IMR-90 (cell line): ENCODE measurements around the gene CASP8AP2. TPM values are rescaled to one million over a fixed set of nuclear protein-coding genes. Genes with fewer than 3 reads are reported as not detected.

Experiments
- ATAC-seq: fragments of 200-7000 bp; cut with Tn5 transposase; 2 replicates; pipeline ENCODE4 v1.9.1; 2020; ENCODE audit warnings: low read depth, mild to moderate bottlenecking, moderate library complexity
- BruUV-seq: library from RNA; stranded (reverse); fragments of 400-500 nt; replicated peaks from 2 replicates; lab custom pipeline; 2021; lab: Mats Ljungman, UMichigan
- CTCF ChIA-PET: fragments of 300-600 bp; formaldehyde crosslinking; extraction: SDS; loops from one replicate; lab custom pipeline; 2021; ENCODE audit warnings: antibody characterized with exemption; lab: Yijun Ruan, JAX
- POLR2A ChIA-PET: fragments of 300-600 bp; sonication (Branson Sonifier 250); formaldehyde crosslinking; loops from one replicate; lab custom pipeline; 2022; ENCODE audit warnings: antibody characterized with exemption; ENCODE audit not compliant: unreplicated experiment; lab: Charles Lee
- DNase-seq: peaks from one replicate; pipeline ENCODE4 v3.0.0; 2013
- H2AFZ ChIP-seq: replicated peaks from 2 replicates; pipeline ENCODE3; 2013; ENCODE audit warnings: low read length, mild to moderate bottlenecking; ENCODE audit not compliant: poor library complexity
- H2AK5ac ChIP-seq: 2 replicates; pipeline ENCODE4 v1.6.1; 2013; ENCODE audit warnings: low read depth, low read length, inconsistent platforms
- H2AK9ac ChIP-seq: replicated peaks from 2 replicates; pipeline ENCODE3; 2013; ENCODE audit warnings: mild to moderate bottlenecking, low read depth, low read length, moderate library complexity; ENCODE audit not compliant: poor library complexity
- H2BK120ac ChIP-seq: 2 replicates; pipeline ENCODE4 v1.6.1; 2013; ENCODE audit warnings: low read depth, low read length, inconsistent platforms
- H2BK15ac ChIP-seq: 3 replicates; pipeline ENCODE4 v1.6.1; 2013; ENCODE audit warnings: low read depth, low read length, inconsistent platforms
- H2BK20ac ChIP-seq: 2 replicates; pipeline ENCODE4 v1.6.1; 2013; ENCODE audit warnings: low read depth, mild to moderate bottlenecking, inconsistent platforms, low read length, moderate library complexity
- H2BK5ac ChIP-seq: 2 replicates; pipeline ENCODE4 v1.6.1; 2013; ENCODE audit warnings: mild to moderate bottlenecking, low read depth, low read length, inconsistent platforms; ENCODE audit not compliant: poor library complexity, severe bottlenecking
- H3K14ac ChIP-seq: replicated peaks from 2 replicates; pipeline ENCODE4 v1.6.1; 2013; ENCODE audit warnings: low read depth, low read length, inconsistent platforms
- H3K18ac ChIP-seq: 2 replicates; pipeline ENCODE4 v1.6.1; 2013; ENCODE audit warnings: low read depth, low read length, control low read depth
- H3K23ac ChIP-seq: 2 replicates; pipeline ENCODE4 v1.6.1; 2013; ENCODE audit warnings: low read depth, low read length, inconsistent platforms
- H3K27ac ChIP-seq: 2 replicates; pipeline ENCODE4 v1.5.1; 2013; ENCODE audit warnings: mild to moderate bottlenecking, control low read depth, low read length; ENCODE audit not compliant: insufficient read depth
- H3K27me3 ChIP-seq: 2 replicates; pipeline ENCODE4 v1.6.1; 2013; ENCODE audit warnings: low read length; ENCODE audit not compliant: control insufficient read depth, insufficient read depth
- H3K36me3 ChIP-seq: 2 replicates; pipeline ENCODE4 v1.6.1; 2013; ENCODE audit warnings: low read length, mixed read lengths; ENCODE audit not compliant: control insufficient read depth, insufficient read depth
- H3K4ac ChIP-seq: 2 replicates; pipeline ENCODE4 v1.6.1; 2013; ENCODE audit warnings: low read depth, low read length, inconsistent platforms
- H3K4me1 ChIP-seq: 2 replicates; pipeline ENCODE4 v1.6.1; 2013; ENCODE audit warnings: low read length, mixed read lengths; ENCODE audit not compliant: control insufficient read depth, insufficient read depth
- H3K4me2 ChIP-seq: 2 replicates; pipeline ENCODE4 v1.6.1; 2013; ENCODE audit warnings: low read depth, mild to moderate bottlenecking, control low read depth, low read length, moderate library complexity
- H3K4me3 ChIP-seq: 2 replicates; pipeline ENCODE4 v1.5.1; 2013; ENCODE audit warnings: low read depth, mild to moderate bottlenecking, control low read depth, low read length, moderate library complexity; ENCODE audit not compliant: insufficient read depth
- H3K56ac ChIP-seq: 2 replicates; pipeline ENCODE4 v1.6.1; 2013; ENCODE audit warnings: low read length, inconsistent platforms; ENCODE audit not compliant: insufficient read depth; ENCODE audit errors: extremely low read depth
- H3K79me1 ChIP-seq, 2 experiments: 2 replicates each; pipeline ENCODE4 v1.6.1; 2013; ENCODE audit warnings: low read length in 2 of 2, inconsistent platforms in 1 of 2, low read depth in 1 of 2
- H3K9ac ChIP-seq: 2 replicates; pipeline ENCODE4 v1.6.1; 2013; ENCODE audit warnings: low read depth, low read length, control low read depth
- H3K9me1 ChIP-seq: 2 replicates; pipeline ENCODE4 v1.6.1; 2013; ENCODE audit warnings: low read length, inconsistent platforms; ENCODE audit not compliant: insufficient read depth
- H3K9me3 ChIP-seq: 2 replicates; pipeline ENCODE4 v1.6.1; 2013; ENCODE audit warnings: low read length; ENCODE audit not compliant: control insufficient read depth, insufficient read depth
- H4K20me1 ChIP-seq: 2 replicates; pipeline ENCODE4 v1.6.1; 2013; ENCODE audit warnings: low read length, inconsistent platforms; ENCODE audit not compliant: insufficient read depth
- H4K5ac ChIP-seq: 2 replicates; pipeline ENCODE4 v1.6.1; 2013; ENCODE audit warnings: mild to moderate bottlenecking, low read depth, low read length, control low read depth
- H4K8ac ChIP-seq, 2 experiments: 2 replicates each; pipeline ENCODE4 v1.6.1; 2013; ENCODE audit warnings: low read depth in 2 of 2, low read length in 2 of 2, control low read depth in 1 of 2, inconsistent platforms in 1 of 2
- H4K91ac ChIP-seq: 2 replicates; pipeline ENCODE4 v1.6.1; 2013; ENCODE audit warnings: low read depth, low read length, inconsistent platforms; ENCODE audit not compliant: insufficient read depth
- BHLHE40 ChIP-seq: fragments of 150-350 bp; IDR thresholded peaks from 2 replicates; pipeline ENCODE4 v1.6.1; 2016; ENCODE audit warnings: mild to moderate bottlenecking, low read depth, low read length
- CEBPB ChIP-seq: IDR thresholded peaks from 2 replicates; pipeline ENCODE4 v1.6.1; 2012; ENCODE audit warnings: low read depth, low read length, improper control_type of control experiment
- CHD1 ChIP-seq: IDR thresholded peaks from 2 replicates; pipeline ENCODE4 v1.6.1; 2012; ENCODE audit warnings: low read depth, low read length, improper control_type of control experiment
- FOS ChIP-seq: fragments of 150-350 bp; IDR thresholded peaks from 2 replicates; pipeline ENCODE4 v1.6.1; 2016; ENCODE audit warnings: low read depth, low read length
- MAFK ChIP-seq: IDR thresholded peaks from 2 replicates; pipeline ENCODE4 v1.6.1; 2012; ENCODE audit warnings: low read depth, low read length, improper control_type of control experiment
- MAZ ChIP-seq: IDR thresholded peaks from 2 replicates; pipeline ENCODE4 v1.6.1; 2012; ENCODE audit warnings: low read depth, mild to moderate bottlenecking, low read length, improper control_type of control experiment, moderate library complexity, borderline replicate concordance
- MXI1 ChIP-seq: IDR thresholded peaks from 2 replicates; pipeline ENCODE4 v1.6.1; 2012; ENCODE audit warnings: low read depth, mild to moderate bottlenecking, low read length, moderate library complexity, borderline replicate concordance
- NFE2L2 ChIP-seq: fragments of 150-350 bp; IDR thresholded peaks from 2 replicates; pipeline ENCODE4 v1.6.1; 2016; ENCODE audit warnings: low read depth, mild to moderate bottlenecking, low read length
- POLR2A ChIP-seq: IDR thresholded peaks from 2 replicates; pipeline ENCODE4 v1.6.1; 2012; ENCODE audit warnings: mild to moderate bottlenecking, low read depth, low read length
- RAD21 ChIP-seq: IDR thresholded peaks from 2 replicates; pipeline ENCODE4 v1.6.1; 2012; ENCODE audit warnings: low read length, improper control_type of control experiment
- RCOR1 ChIP-seq: IDR thresholded peaks from 2 replicates; pipeline ENCODE4 v1.6.1; 2012; ENCODE audit warnings: mild to moderate bottlenecking, low read length, improper control_type of control experiment; ENCODE audit not compliant: insufficient replicate concordance
- RFX5 ChIP-seq: IDR thresholded peaks from 2 replicates; pipeline ENCODE4 v1.8.0; 2012; ENCODE audit warnings: low read depth, mild to moderate bottlenecking, low read length, moderate library complexity
- SMC3 ChIP-seq: fragments of 150-350 bp; IDR thresholded peaks from 2 replicates; pipeline ENCODE4 v1.6.1; 2016; ENCODE audit warnings: low read depth, mild to moderate bottlenecking, antibody characterized with exemption, low read length, moderate library complexity
- WGBS, 2 experiments: methylation state at CpG; one replicate each; pipeline versions ENCODE4 v1.1.5 to v1.1.7; 2013; ENCODE audit warnings: missing lambda C conversion rate in 2 of 2; ENCODE audit not compliant: insufficient read length in 1 of 2; ENCODE audit errors: extremely low coverage in 2 of 2; 5-methylcytosine and 5-hydroxymethylcytosine counted together
- dilution Hi-C: fragments of 300-500 bp; cut with HindIII; formaldehyde crosslinking; loops from one replicate; pipeline ENCODE4 v1.14.3; 2018; ENCODE audit warnings: low sequenced_read_pairs; ENCODE audit not compliant: unreplicated experiment
- in situ Hi-C: fragments of 300-500 bp; cut with MboI; formaldehyde crosslinking; loops from 3 replicates; pipeline ENCODE4 v1.14.3; 2019; ENCODE audit warnings: low sequenced_read_pairs, inconsistent platforms, mixed read lengths
- intact Hi-C: fragments of 100-400 bp; cut with micrococcal nuclease; formaldehyde crosslinking; loops from 2 replicates; pipeline ENCODE4 v1.10.0; 2022
- polyA plus RNA-seq, 3 experiments: library from polyadenylated mRNA; depleted of rRNA; stranded (reverse); fragments of >200 nt; gene quantifications; 2 replicates each; pipeline ENCODE4 v1.2.3, GENCODE V29; 2012; ENCODE audit warnings: low replicate concordance in 1 of 3
- total RNA-seq: library from RNA; depleted of rRNA; stranded (reverse); fragments of >200 nt; gene quantifications from 2 replicates; pipeline ENCODE4 v1.2.3, GENCODE V29; 2012
- TF ChIP-seq, protein P1 (sequence below): conservative IDR thresholded peaks from 2 replicates; pipeline ENCODE4 v1.5.1; 2012; ENCODE audit warnings: mild to moderate bottlenecking, low read depth, low read length, improper control_type of control experiment
- TF ChIP-seq, protein P2 (sequence below): fragments of 150-350 bp; IDR thresholded peaks from 2 replicates; pipeline ENCODE4 v1.6.1; 2017; ENCODE audit warnings: mild to moderate bottlenecking, antibody characterized with exemption, low read length, low read depth

CASP8AP2 gene
- total and polyA plus RNA-seq, 2 of the 4 experiments (the other 2 are of a cell fraction): 5.0 to 11.1 TPM

DNA sequence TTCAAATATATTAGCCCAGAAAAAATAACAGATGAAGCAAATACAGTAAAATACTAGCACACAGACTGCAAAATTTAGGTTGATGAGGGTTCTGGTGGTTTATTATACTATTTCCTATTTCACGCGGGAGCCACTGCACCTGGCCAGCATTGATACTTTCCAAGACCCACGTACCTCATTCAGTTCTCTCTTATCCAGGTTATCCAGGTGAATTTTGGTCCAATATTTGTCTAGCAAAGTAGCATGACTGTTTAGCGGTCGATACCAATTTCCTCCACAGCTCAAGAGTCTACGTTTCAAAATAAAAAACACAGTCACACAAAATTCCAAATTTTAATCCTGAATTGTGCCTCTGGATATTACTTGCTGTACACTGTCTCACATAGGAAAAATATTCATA, 44.8 kb upstream of the CASP8AP2 start:
- Histone ChIP-seq H4K91ac (no peak overlapping the region), H3K4me2 (no peak overlapping the region), H3K4me3 (no peak overlapping the region), H3K9ac (no peak overlapping the region), H3K27me3 (no peaks in the 10 kb centered on the region), H3K4me1 (no peaks in the 10 kb centered on the region), H3K36me3 (peaks cover 23% of the 10 kb centered on the region), H3K18ac (no peak overlapping the region), H2BK15ac (no peak overlapping the region), H3K14ac (no peak overlapping the region), H2BK120ac (no peak overlapping the region), H4K5ac (no peak overlapping the region), H3K9me1 (no peaks in the 10 kb centered on the region), H2AFZ (no peak overlapping the region), H3K27ac (no peak overlapping the region), H3K9me3 (no peaks in the 10 kb centered on the region), H3K23ac (no peak overlapping the region), H2BK20ac (no peak overlapping the region), H2AK9ac (no peak overlapping the region), H3K56ac (no peak overlapping the region), H4K20me1 (no peaks in the 10 kb centered on the region), H4K8ac (no peak overlapping the region), H3K79me1 (no peaks in the 10 kb centered on the region), H2AK5ac (no peak overlapping the region), H3K4ac (no peak overlapping the region), H2BK5ac (no peak overlapping the region)
- intact Hi-C loops (no loop called here), dilution Hi-C loops (no loop called here), in situ Hi-C loops (no loop called here)
- DNase-seq (no peak), ATAC-seq (no peak)
- ChIA-PET POLR2A (no interaction called here), CTCF (no interaction called here)
- BruUV-seq: no TSS peak
- 95% methylated on average over 4 of the region's 6 CpGs; no CpG with 5 or more reads in 1 of the 2 experiments for WGBS, 2 experiments
- TF ChIP-seq BHLHE40: no peak
- no peak for TF ChIP-seq POLR2A
- TF ChIP-seq RFX5: no peak
- no peak for TF ChIP-seq FOS
- TF ChIP-seq CHD1: no peak
- no peak for TF ChIP-seq SMC3
- TF ChIP-seq, protein P1, sequence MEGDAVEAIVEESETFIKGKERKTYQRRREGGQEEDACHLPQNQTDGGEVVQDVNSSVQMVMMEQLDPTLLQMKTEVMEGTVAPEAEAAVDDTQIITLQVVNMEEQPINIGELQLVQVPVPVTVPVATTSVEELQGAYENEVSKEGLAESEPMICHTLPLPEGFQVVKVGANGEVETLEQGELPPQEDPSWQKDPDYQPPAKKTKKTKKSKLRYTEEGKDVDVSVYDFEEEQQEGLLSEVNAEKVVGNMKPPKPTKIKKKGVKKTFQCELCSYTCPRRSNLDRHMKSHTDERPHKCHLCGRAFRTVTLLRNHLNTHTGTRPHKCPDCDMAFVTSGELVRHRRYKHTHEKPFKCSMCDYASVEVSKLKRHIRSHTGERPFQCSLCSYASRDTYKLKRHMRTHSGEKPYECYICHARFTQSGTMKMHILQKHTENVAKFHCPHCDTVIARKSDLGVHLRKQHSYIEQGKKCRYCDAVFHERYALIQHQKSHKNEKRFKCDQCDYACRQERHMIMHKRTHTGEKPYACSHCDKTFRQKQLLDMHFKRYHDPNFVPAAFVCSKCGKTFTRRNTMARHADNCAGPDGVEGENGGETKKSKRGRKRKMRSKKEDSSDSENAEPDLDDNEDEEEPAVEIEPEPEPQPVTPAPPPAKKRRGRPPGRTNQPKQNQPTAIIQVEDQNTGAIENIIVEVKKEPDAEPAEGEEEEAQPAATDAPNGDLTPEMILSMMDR: no peak
- TF ChIP-seq, protein P2, sequence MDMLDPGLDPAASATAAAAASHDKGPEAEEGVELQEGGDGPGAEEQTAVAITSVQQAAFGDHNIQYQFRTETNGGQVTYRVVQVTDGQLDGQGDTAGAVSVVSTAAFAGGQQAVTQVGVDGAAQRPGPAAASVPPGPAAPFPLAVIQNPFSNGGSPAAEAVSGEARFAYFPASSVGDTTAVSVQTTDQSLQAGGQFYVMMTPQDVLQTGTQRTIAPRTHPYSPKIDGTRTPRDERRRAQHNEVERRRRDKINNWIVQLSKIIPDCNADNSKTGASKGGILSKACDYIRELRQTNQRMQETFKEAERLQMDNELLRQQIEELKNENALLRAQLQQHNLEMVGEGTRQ: no peak
- no peak for TF ChIP-seq CEBPB
- TF ChIP-seq RCOR1: no peak
- no peak for TF ChIP-seq MXI1
- no peak for TF ChIP-seq MAZ
- TF ChIP-seq MAFK: no peak
- TF ChIP-seq NFE2L2: no peak
- no peak for TF ChIP-seq RAD21
